SH-SY5Y (cell line): ENCODE results near the gene CCDC148.

ENCODE experiments used
- GATA2 ChIP-seq: IDR thresholded peaks from 2 replicates; pipeline ENCODE4 v1.6.1; 2011; ENCODE audit warnings: mild to moderate bottlenecking, low read depth, low read length
- GATA3 ChIP-seq: IDR thresholded peaks from 2 replicates; pipeline ENCODE4 v1.6.1; 2011; ENCODE audit warnings: low read depth, mild to moderate bottlenecking, low read length, moderate library complexity

DNA sequence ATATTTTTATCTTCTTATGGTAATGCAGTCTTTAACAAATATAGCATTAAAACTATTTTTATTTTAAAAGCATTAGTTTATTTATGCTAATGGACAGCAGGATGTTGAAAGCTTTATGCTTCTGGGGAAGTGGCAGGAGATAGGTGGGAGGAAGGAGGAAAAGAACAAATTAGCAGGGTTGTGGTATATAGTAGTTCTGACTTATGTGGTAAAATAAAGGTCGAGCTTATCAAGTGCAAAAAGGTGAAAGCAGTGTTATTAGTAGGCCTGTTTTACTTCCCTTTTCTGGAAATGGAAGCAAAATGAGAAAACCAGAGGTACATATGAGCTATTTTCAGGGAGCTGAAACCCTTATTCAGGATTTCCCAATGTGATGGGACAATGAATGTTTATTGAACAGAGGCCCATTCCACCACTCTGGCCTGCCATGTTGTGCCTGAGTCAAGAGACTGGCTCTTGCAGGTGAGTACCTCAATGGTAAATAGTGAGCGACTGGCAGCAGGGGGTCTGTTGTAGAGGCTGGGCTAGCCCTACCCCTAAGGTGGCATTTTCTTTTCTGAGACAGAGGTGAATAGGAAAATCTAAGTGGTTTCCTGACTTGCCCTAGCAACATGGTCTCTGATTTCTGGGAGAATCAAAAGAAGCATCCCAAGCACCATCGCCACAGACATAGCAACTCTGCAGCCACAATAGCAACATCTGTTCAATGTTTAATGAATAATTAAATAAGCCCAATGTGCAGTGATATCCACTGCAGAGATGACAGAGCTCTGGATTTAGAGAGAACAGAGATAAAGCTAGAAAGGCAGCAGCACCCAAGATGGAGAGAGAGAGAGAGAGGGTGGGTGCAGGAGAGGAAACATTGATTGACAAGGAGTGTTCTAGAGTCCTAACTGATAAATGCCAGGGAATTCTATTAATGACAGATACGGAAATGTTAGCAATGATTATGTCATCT, 235.2 kb downstream of the CCDC148 start:
- TF ChIP-seq GATA2, result peak; percentile 69
- no peak for TF ChIP-seq GATA3
